HG02623 (cell line): Measurements from ENCODE around the gene HS3ST2.
"Not testable (repeated sequence)": the region's sequence is repeated elsewhere in the genome, so short reads cannot be mapped to it uniquely, and the experiment has no call there.

Experiments
- ATAC-seq: cut with Tn5 transposase; IDR thresholded peaks from one replicate; pipeline ENCODE4 v1.9.1; 2021; ENCODE audit warnings: moderate library complexity; ENCODE audit not compliant: unreplicated experiment

HS3ST2 gene

GRCh38 chr16:22929461-22929860, 115.5 kb downstream of the HS3ST2 start:
- ATAC-seq: no peak

GRCh38 chr16:22932032-22932771, 118.2 kb downstream of the HS3ST2 start:
- no peak for ATAC-seq

GRCh38 chr16:22933173-22933572, 119.2 kb downstream of the HS3ST2 start:
- ATAC-seq: no peak

- no peak for ATAC-seq
Measured at GRCh38 chr16:22934786-22935185, 120.8 kb downstream of the HS3ST2 start.

GRCh38 chr16:22937169-22937568, 123.2 kb downstream of the HS3ST2 start:
- no peak for ATAC-seq

- ATAC-seq: no peak
Measured at GRCh38 chr16:22938647-22939046, 124.7 kb downstream of the HS3ST2 start.

DNA sequence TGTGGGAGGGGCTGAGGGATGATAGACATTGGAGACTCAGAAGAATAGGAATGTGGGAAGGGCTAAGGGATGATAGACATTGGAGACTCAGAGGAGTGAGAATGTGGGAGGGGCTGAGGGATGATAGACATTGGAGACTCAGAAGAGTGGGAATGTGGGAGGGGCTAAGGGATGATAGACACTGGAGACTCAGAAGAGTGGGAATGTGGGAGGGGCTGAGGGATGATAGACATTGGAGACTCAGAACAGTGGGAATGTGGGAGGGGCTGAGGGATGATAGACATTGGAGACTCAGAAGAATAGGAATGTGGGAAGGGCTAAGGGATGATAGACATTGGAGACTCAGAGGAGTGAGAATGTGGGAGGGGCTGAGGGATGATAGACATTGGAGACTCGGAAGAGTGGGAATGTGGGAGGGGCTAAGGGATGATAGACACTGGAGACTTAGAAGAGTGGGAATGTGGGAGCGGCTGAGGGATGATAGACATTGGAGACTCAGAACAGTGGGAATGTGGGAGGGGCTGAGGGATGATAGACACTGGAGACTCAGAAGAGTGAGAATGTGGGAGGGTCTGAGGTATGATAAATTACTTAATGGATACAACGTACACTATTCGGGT, 125.9 kb downstream of the HS3ST2 start:
- not testable (repeated sequence) for ATAC-seq

DNA sequence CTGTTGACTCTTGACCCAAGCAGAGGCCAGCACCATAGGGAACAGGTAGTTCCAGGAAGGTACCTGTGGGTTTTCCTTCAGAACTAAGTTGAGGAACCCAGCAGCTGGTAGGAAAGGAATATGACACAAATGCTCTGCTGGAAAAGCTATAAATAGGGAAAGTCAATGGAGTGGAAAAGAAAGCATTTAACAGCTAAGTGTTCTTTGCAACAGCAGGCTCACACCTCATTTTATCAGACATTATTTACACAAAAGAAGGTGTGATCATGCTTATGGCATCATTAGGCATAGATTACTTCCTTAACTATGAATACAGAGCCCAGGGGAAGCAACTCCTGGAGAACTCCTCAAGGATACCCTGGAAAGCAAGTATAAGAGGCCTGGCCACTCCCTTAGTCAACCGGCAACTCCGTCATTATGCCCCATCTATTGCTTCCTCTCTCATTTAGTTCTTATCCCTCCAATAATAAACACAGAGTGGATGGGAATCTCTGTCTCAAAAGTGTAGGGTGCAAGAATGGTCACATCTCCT, 128.1 kb downstream of the HS3ST2 start:
- ATAC-seq: no peak

GRCh38 chr16:22942811-22943210, 128.8 kb downstream of the HS3ST2 start:
- no peak for ATAC-seq

GRCh38 chr16:22945361-22945760, 131.4 kb downstream of the HS3ST2 start:
- no peak for ATAC-seq

DNA sequence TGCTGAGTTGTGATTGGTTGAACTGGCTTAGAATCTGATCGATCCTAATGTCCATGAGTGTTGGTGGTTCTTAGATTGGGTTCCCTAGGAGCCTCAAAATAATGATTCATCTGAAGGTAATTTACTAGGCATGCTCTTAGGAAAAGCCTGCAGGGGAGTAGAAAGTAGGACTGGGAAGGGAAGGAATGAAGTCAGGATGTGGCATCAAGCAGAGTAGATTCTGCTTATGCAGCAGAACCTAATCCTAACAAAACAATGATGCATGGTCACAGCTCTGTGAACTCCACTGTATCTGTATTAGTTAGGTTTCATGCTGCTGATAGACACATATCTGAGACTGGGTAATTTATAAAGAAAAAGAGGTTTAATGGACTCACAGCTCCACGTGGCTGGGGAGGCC, 132.5 kb downstream of the HS3ST2 start:
- no peak for ATAC-seq

GRCh38 chr16:22948058-22948602, 134.2 kb downstream of the HS3ST2 start:
- no peak for ATAC-seq

DNA sequence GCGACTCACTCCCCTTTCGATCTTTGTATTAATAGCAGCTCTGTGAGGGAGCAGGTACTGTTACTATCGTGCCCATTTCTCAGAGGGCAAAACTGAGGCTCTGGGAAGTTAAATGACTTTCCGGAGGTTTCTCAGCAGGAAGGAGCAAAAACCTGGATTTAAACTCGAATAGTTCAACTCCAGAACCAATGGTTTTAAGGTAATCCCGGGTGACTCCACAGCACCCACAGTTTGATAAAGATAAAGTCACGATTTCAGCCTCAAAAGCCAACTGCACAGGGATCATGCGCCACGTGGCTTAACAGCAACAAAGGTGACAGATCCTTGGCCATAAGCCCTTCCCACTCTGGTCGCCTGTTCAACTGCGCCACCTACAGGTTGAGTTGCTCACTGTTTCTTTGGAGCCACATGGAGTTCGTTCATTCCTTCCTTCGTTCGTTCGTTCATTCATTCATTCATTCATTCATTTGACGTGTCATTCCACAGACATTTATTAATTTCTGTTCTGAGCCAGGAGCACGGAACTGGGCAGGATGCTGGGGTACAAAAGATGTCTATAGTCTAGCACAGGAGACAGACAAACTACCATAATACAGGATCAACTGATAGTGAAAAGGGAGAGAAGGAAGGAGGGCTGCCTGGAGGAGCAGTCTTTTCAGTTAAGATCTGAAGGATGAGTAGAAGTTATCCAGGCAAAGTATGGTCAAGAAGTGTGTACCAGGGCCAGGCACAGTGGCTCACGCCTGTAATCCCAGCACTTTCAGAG, 134.8 kb downstream of the HS3ST2 start:
- no peak for ATAC-seq

- no peak for ATAC-seq
Measured at GRCh38 chr16:22955461-22956070, 141.6 kb downstream of the HS3ST2 start.

- ATAC-seq: no peak
Measured at GRCh38 chr16:22961206-22961605, 147.2 kb downstream of the HS3ST2 start.

DNA sequence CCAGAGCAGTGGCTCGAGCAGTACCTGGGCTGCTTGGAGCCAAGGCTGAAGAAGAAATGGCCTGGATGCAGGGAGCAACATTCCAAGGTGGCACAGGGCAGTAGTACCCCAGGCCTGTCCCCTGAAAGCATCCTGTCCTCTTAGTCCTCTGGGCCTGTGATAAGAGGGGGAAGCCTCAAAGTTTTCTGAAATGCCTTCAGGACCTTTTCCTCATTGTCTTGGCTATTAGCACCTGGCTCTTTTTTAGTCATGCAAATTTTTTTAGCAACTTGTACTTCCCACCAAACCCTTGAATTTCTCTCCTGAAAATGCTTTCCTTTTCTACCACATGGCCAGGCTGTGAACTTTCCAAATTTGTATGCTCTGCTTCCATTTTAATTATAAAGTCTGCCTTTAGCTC, 148.9 kb downstream of the HS3ST2 start:
- ATAC-seq: no peak
